ENCODE results near the gene LDLRAD4. TPM values are rescaled to one million over a fixed set of nuclear protein-coding genes. Genes with fewer than 3 reads are reported as not detected.
"Not testable (repeated sequence)": the region's sequence is repeated elsewhere in the genome, so short reads cannot be mapped to it uniquely, and the experiment has no call there.

LDLRAD4 gene
- total RNA-seq, 1 donor from 2014 or later = 4.3 TPM

DNA sequence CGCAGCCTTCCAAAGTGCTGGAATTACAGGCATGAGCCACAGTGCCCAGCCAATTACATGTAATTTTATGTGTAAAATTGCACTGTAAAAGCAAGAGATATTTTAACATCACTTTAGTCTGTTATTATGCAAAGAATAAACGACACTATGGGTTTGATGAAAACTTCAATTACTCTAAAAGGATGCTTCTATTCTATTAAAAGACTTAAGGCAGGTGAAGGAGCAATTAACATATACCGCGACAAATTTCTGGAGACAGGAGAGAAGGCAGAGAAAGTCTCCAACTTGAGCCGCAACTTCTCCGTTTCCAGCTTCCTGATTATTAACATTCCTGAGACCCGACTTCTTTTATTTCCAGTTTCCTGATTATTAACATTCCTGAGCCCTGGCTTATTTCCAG is 454.1 kb downstream of the LDLRAD4 start:
- no peak for DNase-seq (ENCODE audit: low read depth)

GRCh38 chr18:13676471-13676870 is 457.9 kb downstream of the LDLRAD4 start:
- no peak for DNase-seq (ENCODE audit: low read depth)

GRCh38 chr18:13677350-13677749 is 458.8 kb downstream of the LDLRAD4 start:
- DNase-seq (ENCODE audit: low read depth) = not testable (repeated sequence)

DNA sequence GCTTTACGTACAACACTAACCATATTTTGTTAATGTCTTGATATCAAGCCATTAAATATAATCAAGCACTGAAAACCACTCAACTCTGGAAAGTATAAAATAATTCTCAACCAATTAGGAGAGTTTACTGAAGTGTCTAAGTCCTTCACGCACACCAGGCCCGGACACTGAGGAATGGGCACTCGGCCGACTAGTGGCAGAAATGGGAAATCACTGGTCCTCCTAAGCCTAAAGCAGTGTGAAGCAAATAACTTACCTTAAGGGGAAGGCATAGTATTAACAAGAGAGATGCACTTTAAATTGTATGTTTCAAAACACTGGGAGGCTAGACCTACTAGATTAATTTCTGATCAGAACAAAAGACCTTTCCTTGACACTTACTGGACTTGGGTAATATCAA is 462.1 kb downstream of the LDLRAD4 start:
- DNase-seq (ENCODE audit: low read depth) = no peak

- no peak for DNase-seq (ENCODE audit: low read depth)
Observed at GRCh38 chr18:13681701-13682100, 463.1 kb downstream of the LDLRAD4 start.

- DNase-seq (ENCODE audit: low read depth) = no peak
Observed at GRCh38 chr18:13684546-13684945, 466.0 kb downstream of the LDLRAD4 start.

GRCh38 chr18:13688191-13689136 is 469.9 kb downstream of the LDLRAD4 start:
- no peak for DNase-seq (ENCODE audit: low read depth)

- DNase-seq (ENCODE audit: low read depth) = not testable (repeated sequence)
Observed at GRCh38 chr18:13690060-13690459, 471.5 kb downstream of the LDLRAD4 start.

- not testable (repeated sequence) for DNase-seq (ENCODE audit: low read depth)
Observed at GRCh38 chr18:13695337-13695736, 476.8 kb downstream of the LDLRAD4 start.

- no peak for DNase-seq (ENCODE audit: low read depth)
Observed at GRCh38 chr18:13696961-13697360, 478.4 kb downstream of the LDLRAD4 start.

DNA sequence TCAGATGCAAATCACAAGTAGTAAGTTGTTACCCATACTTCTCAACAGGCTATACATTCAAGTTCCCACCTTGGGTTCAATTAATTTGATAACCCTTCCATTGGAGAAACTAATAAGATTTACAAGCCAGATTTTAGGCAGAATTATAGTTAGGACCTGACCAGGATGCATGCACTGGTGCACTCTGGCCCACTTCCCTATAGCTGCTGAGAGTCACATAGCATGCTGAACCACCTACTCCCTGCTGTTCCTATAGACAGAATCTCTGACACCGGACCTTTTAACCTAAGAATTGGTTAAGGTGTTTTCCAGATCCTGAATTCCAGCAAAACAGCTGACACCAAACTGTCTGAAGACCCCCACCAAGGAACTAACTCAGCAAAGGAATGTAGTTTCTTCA is 481.6 kb downstream of the LDLRAD4 start:
- DNase-seq (ENCODE audit: low read depth) = no peak

Other genes with a start within 250 kb of the LDLRAD4 start
- 35.1 and 37.2 TPM in 2 replicates for gene CEP192, start 227.4 kb upstream of the LDLRAD4 start, total RNA-seq

Measured in renal cortical epithelial cell (primary cell).